Activated naive CD8-positive, alpha-beta T cell treated with anti-CD3 and anti-CD28 coated beads, Interleukin-2, amount 50 U/mL, for 16 hours (primary cell): ENCODE results near the gene LRRC3.

Source experiments
- DNase-seq: peaks from one replicate; pipeline ENCODE4 v3.0.0-alpha.2; 2020; ENCODE audit warnings: low read depth, low spot score

LRRC3 gene

DNA sequence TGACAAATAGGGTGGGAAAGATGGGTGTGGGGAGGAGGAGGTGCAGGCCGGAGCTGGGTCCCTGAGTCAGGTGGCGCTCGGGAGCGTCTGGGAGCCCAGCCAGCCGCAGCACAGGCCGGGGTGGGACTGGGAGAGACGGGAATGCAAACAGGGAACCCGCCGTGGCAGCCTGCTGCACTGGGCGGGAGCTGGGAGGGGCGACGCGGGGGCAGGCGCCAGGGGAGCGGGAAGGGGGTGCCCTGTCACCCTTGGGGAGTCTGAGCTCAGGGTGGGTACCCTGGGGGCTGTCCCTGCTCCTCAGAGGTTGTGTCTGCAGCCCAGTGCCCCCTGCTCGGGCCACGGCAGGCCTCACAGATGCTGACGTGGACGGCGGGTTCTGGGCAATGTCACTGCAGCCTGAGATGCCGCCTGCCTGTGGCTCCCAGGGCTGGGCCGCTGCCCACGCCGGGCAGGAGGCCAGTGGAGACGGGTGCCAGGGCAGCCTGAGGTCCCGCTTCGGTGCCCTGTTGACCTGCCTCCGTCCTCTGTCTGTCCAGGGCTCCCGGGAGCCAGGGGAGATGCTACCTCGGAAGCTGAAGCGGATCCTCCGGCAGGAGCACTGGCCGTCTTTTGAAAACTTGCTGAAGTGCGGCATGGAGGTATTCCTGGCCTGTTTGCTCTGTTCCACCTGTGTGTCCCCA lies 16.6 kb upstream of the LRRC3 start:
- DNase-seq, result no peak

DNA sequence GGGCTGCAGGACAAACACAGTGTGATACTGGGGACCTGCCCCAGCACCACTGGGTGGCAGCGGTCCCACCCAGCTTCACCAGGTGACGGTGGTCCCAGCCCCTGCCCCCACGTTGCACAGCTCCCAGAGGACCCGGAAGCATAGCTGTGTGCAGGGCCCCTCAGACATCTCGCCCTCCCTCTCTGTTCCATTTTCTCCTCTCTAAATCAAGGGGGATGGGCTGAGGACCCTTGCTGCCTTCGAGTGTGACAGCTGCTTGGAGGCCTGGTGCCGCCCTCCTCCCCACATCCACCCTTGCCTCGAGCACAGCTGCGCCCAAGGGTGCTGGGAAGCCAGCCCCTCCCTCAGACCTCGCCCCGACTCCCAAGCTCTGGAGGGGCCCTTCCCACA lies 16.1 kb upstream of the LRRC3 start:
- no peak for DNase-seq

DNA sequence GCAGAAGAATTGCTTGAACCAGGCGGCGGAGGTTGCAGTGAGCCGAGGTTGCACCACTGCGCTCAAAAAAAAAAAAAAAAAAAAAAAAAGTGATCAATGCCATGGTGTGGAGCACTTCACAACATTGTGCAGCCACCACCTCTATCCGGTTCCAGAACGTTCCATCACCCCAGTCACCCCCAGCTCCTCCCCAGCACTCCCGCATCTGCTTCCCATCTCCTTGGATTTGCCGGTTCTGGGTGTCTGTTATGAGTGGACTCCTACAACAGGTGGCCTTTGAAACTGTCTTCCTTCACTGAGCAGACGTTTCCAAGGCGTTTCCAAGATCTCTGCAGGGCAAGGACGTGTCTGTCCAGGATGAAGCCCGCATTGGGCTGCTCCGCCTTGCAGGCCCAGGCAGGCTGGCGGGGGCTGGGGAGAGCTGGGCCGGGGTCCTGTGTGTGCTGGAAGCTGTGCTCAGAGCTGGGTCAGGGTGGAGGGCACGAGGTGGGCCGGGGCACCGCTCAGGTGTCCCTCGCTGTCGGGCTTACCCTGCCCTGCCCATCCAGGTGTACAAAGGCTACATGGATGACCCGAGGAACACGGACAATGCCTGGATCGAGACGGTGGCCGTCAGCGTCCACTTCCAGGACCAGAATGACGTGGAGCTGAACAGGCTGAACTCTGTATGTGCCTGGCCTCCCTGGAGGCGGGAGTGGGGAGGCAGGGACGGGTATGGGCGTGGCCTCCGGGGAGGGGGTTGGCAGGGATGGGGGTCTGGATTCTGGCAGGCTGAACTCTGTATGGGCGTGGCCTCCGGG lies 14.9 kb upstream of the LRRC3 start:
- DNase-seq, result no peak

DNA sequence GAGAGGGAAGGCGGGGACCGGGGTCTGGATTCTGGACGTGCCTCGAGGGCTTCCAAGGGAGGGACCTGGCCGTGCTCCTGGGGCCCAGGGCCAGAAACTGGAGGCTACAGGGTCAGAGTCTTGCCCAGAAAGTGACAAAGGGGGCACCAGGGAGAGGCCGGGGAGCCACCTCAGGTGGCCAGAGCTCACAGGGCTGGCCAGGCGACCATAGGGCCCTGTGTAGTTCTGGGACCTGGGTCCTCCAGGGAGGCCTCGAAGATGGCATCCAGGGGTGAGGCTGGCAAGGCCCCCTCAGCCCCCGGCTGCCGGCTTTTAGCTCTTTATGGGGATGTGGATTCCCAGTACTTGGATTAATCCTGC lies 14.3 kb upstream of the LRRC3 start:
- DNase-seq, result no peak

DNA sequence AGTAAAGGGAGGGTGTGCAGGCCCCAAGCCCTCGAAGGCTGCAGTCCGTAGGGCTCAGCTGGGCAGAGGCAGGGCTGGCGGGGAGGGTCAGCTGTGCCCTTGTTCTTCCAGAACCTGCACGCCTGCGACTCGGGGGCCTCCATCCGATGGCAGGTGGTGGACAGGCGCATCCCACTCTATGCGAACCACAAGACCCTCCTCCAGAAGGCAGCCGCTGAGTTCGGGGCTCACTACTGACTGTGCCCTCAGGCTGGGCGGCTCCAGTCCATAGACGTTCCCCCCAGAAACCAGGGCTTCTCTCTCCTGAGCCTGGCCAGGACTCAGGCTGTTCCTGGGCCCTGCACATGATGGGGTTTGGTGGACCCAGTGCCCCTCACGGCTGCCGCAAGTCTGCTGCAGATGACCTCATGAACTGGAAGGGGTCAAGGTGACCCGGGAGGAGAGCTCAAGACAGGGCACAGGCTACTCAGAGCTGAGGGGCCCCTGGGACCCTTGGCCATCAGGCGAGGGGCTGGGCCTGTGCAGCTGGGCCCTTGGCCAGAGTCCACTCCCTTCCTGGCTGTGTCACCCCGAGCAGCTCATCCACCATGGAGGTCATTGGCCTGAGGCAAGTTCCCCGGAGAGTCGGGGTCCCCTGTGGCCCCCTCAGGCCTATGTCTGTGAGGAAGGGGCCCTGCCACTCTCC lies 13.6 kb upstream of the LRRC3 start:
- DNase-seq, result no peak

DNA sequence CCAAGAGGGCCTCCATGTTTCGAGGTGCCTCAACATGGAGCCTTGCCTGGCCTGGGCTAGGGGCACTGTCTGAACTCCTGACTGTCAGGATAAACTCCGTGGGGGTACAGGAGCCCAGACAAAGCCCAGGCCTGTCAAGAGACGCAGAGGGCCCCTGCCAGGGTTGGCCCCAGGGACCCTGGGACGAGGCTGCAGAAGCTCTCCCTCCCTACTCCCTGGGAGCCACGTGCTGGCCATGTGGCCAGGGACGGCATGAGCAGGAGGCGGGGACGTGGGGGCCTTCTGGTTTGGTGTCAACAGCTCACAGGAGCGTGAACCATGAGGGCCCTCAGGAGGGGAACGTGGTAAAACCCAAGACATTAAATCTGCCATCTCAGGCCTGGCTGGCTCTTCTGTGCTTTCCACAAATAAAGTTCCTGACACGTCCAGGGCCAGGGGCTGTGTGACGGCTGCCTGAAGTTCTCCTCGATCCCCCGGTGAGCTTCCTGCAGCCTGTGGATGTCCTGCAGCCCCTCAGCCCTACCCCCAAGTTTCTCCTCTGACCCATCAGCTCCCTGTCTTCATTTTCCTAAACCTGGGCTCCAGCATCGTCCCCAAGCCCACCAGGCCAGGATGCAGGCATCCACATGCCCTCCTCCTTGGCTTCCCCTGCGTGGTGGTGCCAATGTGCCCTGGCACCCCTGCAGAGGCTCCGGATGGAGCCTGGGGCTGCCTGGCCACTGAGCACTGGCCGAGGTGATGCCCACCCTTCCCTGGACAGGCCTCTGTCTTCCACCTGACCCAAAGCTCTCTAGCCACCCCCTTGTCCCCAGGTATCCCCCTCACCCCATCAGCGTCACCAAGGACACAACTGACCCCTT lies 12.8 kb upstream of the LRRC3 start:
- no peak for DNase-seq

DNA sequence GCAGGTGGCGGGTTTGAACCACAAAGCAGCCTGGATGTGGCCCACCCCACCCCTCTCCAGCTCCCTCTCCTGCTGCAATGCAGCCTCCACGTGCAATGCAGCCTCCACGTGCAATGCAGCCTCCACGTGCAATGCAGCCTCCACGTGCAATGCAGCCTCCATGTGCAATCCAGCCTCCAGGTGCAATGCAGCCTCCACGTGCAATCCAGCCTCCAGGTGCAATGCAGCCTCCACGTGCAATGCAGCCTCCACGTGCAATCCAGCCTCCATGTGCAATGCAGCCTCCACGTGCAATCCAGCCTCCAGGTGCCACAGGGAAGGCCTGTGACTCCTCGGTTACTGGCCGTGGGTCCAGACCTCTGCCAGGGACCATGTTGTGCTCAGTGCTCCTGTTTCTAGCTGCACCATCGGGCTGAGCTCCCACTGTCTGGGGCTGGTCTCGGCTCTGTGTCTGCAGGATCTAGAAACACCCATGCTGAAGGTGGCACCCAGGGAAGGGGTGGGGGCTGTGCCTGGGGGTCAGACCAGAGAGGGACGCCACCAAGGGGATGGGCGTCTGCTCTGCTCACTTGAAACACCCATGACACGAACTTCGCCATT lies 11.9 kb upstream of the LRRC3 start:
- no peak for DNase-seq

DNA sequence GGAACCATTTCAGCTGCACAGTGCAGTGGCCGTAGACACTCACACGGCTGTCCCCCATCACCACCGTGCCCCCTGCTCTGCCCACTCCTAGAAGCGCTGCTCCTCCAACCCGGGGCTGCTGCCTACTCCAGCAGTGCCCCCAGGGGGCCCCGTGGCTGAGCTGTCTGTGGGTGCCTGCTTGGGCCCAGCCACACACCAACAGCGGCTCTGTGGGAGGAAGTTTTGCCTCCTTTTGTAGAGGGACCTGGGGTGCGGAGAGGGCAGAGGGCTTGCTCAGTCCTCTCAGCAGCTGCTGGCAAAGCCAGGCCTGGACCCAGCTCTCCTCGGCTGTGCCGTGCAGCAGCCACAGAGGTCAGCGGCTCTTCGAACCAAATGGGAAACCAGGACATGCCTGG lies 11.4 kb upstream of the LRRC3 start:
- no peak for DNase-seq

DNA sequence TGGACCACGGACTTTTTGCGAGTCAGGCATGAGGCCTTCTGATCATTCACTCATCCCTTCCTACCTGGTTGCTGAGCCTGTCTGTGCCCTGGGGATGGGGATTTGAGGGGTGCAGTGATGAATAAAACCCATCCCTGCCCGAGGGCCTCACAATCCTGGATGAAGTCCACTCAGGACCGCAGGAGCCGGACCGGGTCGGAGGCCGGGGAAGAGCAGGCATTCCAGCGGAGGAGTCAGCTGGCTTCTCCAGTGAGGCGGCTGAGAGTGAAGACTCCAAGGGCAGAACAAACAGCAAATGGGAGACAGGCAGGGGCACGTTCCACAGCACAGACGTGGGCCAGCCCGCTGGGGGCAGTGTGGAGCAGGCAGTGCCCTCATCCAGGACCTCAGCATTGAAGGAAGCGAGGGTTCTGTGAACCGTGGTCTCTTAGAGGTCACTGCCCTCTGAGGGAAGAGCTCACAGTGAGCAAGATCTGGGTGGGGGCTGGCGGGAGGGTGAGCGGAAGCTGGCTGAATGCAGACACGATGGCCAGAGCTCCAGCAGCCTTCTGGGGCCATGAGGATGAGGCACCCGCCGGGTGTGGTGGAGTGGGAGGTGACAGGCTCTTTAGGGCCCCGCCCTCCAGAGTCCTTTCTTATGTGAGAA lies 10.9 kb upstream of the LRRC3 start:
- DNase-seq, result no peak

DNA sequence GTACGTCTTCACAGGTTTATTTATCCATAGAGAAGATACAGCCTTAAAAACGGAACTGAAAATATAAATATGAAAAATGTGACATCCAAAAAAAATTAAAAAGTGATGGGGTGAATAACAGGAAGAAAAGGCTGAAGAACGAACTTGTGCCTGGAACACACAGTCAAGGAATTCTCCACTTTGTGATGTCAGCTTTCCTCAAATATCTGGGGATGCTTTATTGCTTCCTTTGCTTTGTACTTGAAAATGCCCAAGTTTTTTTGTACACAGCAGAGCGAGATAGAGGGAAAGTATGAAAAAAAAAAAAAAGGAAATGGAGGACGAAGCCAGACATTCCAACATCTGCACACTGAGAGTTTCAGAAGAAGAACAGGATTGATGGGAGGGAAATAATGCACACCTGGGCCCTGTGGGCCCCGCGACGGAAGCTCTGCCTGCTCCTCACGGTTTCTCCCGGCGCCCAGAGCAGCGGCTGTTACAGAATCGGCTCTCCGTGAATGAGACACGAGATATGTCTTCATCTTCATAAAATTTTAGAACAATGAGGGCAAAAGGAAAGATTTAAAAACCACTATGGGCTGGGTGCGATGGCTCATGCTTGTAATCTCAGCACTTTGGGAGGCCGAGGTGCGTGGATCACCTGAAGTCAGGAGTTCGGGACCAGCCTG lies 10.0 kb upstream of the LRRC3 start:
- no peak for DNase-seq

DNA sequence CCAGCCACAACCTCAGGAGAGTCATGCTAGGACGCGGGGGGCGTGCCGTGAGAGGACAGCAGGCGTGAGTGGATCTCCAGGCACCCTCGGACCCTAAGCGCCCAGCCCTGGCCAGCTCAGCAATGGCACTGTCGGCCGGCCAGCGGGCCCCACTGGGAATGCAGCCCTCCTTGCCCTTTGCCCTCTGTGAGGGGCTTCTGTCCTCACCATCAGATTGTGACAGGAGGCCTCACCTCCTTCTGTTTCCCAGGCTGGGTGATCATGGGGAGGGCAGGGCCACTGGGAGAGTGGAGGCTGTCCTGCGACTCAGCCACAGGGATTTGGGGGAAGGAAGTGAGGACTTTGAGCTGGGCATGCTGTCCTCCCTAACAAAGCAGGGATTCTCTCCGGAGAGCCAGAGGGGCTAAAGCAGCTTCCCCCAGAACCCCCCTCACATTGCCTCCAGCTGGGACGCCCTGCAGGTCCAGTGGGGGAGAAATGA lies 6.6 kb upstream of the LRRC3 start:
- no peak for DNase-seq

DNA sequence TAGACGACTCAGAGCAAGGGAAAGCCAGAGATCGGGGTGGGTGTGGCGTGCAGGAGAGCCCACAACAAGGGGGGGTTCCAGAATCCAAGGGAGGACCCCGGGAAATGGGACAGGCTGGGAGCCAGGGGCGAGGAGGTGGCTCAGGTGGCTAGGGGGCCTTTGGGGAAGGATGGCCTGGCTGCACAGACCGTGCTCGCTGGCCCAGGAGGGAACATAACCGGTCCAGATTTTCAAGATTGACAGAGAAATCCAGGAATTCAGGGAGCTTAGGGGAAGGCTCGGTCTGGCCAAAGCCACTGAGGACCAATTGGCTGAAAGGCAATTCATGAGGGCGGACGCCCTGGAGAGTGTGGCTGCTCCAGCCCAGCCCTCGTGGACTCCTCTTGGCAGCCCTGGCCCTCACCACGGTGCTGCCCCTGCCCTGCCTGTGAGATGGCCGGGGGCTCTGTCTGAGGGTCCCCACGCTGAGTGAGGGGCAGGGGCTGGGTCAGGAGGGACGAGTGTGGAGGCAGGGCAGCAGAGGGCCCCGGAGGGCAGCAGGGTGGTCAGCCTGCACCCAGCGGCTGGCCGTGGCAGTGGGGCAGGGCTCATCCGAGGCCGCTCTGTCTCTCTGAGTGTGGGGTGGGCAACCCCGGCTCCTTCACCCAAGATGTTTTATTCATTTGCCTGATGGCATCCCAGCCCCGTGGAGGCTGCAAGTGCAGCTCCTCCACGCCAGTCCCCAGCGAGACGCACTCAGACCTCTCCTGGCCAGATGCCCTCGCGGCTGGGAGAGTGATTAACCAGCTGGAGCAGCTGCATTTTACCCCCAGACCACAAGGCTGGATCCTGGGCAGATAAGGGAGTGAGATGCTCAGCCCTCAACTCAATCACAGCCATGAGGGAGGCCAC lies 5.6 kb upstream of the LRRC3 start:
- no peak for DNase-seq

DNA sequence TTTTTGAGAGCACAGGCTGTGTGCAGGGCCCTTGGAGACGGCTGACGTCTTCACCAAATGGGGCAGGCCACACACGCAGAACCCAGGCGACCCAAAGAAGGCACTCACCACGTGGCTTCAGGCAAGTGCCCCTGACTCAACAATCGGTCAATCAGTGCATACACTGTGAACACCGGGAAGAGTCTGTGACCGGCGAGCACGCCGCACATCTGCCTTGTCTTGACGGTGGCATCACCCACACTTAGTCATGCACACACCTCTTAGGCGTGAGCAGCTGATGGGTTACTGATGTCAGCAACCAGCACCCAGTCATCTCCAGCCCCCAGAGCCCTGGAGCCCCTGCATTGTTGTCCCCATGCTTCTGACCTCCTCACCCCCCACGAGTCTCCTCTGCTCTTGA lies 4.9 kb upstream of the LRRC3 start:
- no peak for DNase-seq

DNA sequence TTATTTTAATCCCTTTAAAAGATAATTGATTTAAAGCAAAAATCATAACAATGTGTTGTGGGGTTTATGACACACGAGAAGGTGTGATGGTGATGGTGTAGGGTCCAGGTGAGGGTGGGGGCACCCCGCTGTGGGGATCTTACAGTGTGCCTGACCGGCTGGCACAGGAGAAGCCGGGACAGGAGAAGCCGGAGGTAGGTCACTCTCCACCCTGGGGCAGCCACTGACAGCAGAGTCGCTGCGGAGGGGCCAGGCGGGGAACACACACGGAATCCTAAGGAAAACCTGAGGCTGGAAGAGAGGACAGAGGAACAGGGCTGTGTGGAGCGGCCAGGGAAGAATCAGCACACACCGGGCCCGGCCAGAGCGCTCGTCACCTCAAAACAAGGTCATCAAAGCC lies 4.3 kb upstream of the LRRC3 start:
- DNase-seq, result no peak

DNA sequence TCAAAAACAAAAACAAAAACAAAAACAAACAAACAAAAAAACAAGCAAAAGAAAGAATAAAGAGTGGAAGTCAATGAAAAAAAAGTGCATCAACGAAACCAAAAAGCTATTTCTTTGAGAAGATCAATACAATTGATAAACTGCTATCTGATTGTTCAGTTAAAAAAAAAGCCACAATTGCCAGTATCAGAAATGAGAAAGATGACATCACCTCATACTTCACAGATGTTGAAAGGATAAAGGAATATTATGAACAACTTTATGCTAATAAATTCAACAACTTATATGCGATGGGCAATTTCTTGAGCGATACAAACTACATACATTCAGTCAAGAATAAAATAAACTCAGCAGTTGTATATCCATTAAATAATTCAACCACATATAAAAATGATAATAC lies 2.2 kb upstream of the LRRC3 start:
- DNase-seq, result no peak

DNA sequence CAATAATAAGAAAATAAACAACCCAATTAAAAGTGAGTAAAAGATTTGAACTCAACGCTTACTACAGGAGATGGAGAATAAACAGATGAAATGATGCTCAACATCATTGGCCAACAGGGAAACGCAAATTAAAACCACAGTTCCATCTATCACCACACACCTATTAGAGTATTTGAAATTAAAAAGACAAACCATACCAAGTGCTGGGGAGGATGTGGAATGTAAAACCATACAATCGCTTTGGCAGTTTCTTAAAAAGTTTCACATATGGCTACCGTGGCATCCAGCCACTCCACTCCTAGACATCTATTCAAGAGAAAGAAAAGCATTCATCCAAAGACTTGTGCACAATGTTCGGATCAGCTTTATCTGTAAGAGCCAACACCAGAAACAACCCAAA lies 1.3 kb upstream of the LRRC3 start:
- no peak for DNase-seq

DNA sequence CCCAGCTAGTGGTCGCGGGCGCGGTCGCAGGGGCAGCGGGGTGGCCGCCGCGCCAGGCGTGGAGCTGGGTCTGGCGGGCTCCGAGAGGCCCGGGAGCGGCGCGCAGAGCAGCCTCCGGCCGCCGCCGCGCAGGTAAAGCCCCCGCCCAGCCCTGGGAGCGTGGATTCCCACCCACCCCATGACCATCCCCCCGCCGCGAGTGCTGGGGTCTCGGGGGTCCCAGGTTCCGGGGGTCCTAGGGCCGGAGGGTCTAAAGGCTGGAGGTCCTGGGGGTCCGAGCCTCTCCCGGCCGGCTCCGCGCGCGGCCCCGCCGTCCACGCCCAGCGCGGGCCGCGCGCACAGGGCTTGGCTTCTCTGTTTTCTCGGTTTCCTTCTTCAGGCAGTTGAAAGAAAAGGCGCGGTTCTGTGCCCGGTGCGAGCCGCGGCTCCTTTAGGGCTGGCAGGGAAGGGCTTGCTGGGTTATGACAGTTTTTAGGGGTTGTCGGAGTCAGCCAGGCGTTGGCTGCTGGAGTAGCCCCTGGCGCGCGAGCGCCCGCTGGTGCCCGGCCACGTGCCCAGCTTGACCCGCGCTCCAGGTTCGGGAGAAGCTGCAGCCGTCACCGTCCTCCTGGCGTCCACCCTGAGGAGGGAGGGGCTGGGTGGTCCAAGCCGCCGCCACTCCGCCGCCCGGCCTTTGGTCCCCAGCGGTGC lies 359 bp downstream of the LRRC3 start:
- no peak for DNase-seq

DNA sequence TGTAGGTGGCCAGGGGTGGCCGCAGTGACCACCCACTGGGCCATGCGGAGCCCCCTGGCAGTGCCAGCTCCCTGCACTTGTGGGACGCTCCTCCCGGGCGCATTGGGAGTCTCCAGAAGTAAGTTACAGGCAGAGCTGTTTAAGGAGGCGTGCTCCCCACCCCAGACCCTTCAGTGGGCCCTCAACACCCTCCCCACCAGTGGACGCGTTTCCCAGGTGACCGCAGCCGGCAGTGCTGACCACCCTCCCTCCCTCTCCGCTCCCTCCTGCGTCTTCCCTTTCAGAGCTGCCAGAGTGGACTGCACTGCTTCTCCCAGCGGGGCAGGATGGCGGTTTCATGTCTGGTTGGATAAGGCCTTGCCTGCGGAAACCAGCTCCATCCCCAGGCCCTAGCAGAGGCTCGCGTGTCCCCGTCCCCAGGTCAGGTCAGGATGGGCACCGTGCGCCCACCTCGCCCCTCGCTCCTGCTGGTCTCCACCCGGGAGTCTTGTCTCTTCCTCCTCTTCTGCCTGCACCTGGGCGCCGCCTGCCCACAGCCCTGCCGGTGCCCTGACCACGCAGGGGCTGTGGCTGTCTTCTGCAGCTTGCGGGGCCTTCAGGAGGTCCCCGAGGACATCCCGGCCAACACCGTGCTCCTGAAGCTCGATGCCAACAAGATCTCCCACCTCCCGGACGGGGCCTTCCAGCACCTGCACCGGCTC lies 1.1 kb downstream of the LRRC3 start:
- no peak for DNase-seq
